HG03045 (cell line): ENCODE measurements around the gene NR5A2.

ENCODE experiments used
- ATAC-seq: cut with Tn5 transposase; IDR thresholded peaks from one replicate; pipeline ENCODE4 v1.9.1; 2021; ENCODE audit warnings: mild to moderate bottlenecking, moderate library complexity; ENCODE audit not compliant: unreplicated experiment

The NR5A2 gene

DNA sequence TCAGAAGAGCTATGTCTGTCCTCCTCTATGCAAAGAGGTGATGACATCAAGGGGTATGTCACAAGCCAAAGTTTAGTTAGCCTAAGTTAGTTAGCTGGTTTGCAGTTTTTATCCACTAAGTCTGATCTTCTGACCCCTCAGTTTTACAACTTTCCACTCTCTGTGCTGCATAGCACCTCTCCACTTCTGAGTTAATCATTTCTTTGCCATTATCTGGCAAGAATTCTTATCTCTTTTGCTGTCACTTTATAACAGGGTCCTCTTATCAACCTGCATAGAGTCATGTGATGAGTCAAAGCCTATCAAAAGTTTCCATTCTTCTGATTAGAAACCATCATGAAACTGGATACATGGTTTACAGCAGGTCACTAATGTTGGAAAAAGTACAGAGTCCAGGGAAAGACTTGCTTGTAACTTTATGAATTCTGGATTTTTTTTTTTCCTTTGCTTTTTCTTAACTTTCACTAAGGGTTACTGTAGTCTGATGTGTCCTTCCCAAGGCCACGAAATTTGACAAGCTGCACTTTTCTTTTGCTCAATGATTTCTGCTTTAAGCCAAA, at the start of gene NR5A2:
Gene NR5A2 (plus strand): TSS at position 447 of the 560 bp plus-strand sequence. CDS start 138 bp downstream, outside the sequence.
- ATAC-seq, result no peak

DNA sequence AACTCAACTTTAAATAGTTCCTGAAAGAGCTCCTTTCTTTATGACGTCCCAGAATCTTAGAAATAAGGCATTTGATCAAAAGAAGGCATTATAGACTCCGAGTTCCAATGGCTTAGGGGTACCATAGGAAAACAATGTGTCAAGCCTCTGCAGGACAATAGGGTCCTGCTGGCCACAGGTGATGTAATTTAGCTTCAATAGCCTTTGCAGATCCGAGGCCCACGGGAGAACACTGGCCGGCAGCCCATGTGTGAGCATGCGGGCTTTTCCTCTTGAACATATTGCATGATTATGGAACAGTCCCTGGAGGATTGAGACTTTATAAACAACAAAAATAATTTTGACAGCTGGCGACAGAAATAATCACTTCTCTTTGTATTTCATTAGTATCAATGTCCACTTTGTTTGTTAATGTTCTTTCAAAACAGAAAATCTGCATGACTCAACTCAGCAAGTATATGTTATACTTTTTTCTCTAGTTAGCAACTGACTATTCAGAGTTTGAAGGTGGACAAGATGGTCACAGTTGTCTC, 49.0 kb upstream of the NR5A2 start:
- ATAC-seq, result no peak

DNA sequence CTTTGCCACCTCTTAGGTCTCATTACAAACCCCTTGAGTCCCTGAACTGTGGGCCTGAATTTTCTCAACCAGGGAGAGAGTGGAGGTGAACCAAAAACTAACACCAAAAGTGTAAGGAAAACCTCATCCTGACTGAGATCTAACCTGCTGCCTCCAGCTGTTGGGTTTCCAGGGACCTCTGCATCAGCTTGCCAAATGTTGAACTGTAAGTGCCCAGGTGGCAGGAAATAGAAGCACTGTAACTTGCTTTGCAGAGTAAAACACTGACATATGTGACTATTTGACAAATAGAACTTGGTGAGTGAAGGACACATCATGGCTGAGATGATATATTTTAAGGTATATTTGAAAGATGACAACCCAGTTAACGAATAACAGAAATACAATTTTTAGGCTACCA, 48.4 kb upstream of the NR5A2 start:
- ATAC-seq, result no peak

DNA sequence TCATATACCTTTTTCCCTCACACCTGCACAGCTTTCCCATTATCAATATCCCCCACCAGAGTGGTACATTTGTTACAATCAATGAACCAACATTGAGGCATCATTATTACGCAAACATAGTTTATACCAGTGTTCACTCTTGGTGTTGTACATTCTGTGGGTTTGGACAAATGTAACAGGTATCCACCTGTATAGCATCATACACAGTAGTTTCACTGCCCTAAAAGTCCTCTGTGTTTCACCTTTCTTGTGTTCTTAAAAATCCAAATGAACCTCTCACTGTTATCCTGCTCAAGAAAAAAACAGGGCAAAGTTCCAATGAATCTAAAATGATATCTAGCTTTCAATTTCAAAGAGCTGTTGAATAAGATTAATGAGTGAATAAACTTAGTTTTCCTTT, 45.9 kb upstream of the NR5A2 start:
- no peak for ATAC-seq

DNA sequence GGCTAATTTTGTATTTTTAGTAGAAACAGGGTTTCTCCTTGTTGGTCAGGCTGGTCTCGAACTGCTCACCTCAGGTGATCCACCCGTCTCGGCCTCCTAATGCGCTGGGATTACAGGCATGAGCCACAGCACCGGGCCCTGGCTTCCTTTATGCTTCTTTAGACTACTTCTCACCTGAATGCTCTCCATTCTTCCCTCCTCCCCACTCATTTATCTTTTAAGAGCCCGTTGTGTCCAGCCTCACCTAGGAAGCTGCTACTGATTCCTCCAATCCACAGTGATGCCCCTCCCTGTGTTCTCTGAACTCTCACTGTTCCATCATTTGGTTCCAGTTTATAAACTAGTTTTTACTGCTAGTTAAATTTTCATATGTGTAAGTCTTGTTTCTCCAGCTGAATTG, 44.9 kb upstream of the NR5A2 start:
- no peak for ATAC-seq

DNA sequence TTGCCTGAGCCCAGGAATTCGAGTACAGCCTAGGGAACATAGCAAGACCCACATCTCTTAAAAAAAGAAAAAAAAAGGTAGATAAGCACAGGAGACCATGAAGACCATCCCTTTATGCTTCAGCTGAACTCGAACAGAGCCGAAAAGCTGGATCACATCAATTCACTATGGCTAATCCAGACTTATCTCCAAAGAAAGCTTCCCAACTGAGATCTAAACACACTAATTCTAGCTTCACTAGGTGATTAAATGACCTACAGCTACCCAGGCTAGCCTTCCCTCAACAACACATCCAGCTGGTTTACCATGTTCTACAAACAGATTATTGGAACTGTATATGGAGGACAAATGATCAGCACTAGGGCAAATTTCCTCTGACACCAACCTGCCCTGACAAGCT, 44.0 kb upstream of the NR5A2 start:
- ATAC-seq, result no peak

DNA sequence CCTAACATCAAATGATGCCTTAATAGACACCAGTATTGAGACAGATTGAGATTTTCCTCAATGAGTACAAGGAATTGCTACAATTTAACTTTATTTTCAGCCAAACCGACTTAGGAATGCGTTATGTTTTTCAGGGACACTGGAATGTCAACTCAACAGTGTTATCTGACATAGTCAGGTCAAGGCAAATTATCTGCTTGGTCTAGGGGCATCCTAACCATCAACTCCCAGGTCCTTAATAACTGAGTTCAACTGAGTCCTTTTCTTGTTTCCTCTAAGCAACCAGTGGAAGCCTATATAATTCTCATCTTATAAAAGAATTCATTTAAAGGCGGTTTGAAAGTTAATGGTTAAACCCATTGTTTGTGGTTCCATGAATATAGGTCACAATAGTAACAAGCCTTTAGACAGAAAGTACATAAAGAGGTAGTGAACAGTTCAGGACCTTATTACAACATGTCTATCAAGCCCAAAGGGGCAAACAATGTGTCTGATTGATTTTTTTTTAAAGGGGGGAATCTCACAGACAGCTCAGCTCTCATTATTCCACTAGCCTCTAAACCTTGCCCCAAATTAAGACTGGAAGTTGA, 32.3 kb upstream of the NR5A2 start:
- no peak for ATAC-seq

DNA sequence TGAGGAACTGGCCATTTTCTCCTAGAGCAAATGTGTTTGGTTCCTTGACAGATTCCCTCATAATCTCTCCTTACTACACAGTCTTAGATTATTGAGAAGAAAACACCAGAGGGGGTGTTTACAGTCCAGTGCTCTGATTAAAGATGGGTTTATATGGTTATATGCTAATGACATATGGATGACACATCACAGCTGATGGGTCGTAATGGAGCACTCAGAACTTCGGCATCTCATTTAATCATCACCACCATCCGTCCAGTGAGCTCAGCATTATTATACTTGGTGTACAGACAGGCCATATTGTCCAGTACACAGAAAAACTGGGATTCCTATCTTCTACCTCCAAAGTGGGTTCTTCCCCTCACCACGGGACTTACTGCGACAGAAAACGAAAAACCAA, 22.3 kb upstream of the NR5A2 start:
- ATAC-seq, result no peak

DNA sequence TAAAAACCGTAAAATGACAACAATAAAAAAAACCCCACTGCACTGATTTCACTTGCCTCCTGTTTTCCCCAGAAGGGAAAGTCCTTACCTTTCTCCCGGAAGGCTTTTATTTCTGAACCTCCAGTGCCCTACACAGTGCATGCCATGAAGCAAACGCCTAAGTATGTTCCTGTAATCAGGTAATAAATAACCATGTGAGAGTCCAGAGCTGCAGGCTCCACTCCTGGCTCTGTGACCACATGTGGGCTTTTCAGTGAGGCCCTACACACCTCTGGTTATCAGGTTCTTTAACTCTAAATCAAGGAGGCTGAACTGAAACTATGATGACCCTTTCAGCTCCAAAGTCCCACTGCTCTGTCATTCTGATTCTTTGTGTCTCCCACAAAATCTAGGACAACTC, 20.8 kb upstream of the NR5A2 start:
- no peak for ATAC-seq

DNA sequence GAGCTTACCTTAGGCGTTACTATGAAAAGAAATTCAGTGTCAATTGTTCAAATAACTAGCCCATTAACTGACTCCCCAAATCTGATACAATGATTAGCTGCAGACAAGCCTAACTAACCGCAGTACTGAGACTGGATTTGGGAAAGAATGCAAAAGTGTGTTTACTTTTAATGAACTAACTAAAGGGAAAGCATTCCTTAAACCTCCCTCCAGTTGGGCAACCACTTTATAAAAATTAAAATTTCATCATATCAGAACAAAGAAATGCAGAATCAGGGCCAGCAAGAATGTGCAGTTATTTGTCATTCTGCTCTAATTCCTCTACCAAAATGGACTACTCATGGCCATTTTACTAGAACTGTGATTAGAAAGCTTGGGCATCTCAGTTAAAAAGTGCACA, 11.7 kb upstream of the NR5A2 start:
- ATAC-seq, result no peak

DNA sequence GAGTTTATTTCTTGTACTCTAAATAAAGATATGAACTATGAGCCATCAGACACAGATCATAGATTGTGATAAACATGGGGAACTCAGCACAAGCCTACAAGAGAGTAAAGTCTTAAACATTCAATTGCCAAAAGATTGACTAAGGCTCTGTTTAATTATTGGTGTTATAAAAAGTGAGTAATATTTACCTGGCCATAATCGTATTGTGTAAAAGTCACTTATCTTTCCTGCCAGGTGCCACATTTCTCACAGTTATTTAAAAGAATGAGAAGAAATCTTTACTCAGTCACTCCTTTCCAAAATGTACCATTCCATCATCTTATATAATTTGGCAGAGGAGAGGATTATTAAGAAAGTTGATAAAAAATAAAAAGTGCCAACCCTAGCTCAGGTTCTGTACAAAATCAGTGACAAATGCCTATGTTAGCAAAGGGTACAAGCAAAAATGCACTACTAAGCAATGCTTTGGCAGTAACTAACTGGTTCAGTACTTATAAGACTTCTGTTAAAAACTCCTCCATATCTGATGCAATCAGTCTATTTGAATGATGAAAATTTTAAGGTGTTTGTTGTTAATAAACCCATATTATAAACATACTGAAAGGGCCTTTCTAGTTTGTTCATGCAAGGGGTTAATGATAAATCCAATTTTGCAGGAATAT, 5.8 kb upstream of the NR5A2 start:
- no peak for ATAC-seq

DNA sequence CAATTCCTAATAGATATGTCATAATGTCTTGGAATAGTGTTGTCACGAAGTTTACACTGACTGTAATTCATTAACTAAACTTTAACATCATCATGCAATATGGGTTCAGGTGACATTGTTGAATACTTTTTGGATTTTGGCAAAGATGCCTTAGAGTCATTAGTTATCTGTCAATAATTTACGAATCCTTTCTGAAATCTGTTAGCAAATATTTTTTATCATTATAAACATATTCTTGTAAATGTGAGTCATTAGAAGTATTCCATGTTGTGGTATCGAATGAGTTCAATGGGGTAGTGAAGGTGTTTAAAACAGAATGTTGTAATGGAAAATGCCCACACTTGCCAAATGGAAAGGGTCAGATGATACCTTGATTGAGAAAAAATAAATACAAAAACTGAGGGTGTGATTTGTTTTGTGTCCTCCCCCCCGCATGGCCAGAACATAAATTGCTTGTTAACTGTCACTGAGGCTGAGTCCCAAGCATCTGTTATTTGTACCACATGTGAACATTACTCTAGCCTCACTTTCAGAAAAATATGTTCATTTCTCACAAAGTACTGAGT, 5.2 kb upstream of the NR5A2 start:
- no peak for ATAC-seq

DNA sequence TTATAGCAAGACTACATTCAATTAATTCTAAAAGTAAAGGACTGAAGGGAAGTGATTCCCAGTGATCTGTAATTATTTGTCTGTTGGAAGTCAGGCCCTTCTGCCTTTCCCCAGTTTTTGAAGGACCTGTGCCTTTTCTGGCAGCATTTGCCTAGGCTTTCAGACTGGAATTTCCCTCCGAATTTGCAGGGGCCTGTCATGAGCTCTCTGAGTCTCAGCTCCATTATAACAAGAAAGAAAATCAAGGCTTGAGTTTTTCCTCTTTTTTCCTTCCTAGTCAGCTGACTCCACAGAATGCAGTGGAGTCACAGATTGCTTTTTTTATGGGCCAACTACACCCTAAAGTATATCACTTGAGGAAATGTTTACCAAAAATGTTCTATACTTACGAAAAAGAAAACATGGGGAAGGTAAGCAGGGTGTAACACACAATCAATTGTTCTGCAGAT, 1.1 kb downstream of the NR5A2 start:
- ATAC-seq, result no peak

DNA sequence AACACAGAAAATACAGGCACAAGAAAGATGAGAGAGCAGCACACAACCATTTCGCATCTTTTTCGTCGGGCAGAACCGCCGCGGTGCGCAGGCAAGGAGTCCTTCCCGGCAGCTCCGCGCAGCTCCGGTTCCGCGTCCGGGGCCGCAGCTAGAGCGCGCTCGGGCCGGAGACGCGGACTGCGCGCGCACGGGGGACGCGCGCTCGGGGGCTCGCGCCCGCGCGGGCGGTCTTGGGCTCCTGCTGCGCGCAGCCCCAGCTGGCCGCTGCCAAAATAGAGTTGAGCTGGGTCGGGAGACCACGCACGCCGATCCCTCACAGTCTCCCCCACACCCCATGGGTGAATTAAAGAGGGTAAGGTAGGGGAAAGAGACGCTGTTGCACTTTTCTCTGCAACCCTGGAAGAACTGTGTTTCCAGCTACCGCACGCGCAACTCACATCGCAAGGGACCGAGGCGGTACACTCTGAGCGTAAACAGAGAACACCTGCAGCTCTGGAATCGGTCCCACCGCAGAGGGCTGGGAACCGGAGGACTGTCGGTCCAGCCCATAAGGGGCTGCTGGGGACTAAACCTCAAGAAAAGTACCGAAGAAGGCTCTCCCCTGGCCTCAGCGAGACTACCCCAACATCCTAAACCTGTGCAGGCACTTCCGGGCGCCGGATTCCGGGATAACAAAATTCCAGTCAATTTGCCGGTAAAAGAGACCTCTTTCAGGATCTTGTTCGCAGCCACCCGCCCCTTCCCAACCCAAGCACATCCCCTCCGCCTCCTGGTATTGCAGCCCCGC, 1.7 kb downstream of the NR5A2 start:
- ATAC-seq, result no peak

DNA sequence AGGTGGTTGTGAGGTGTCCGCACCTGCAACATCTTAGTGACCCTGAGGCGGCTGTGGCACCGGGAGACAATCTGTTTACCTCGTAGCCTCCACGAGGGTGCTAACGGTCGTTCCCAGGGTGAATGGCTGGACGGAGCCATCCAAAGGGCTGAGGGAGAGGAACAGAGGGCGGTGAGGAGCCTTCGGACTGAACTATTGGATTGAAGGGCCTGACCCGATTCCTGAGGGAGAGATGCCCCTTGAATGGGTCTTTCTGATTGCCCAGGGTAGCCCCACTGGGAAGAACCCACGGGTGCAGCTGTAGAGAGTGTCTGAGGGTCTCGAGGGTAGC, 2.3 kb downstream of the NR5A2 start:
- ATAC-seq, result no peak

DNA sequence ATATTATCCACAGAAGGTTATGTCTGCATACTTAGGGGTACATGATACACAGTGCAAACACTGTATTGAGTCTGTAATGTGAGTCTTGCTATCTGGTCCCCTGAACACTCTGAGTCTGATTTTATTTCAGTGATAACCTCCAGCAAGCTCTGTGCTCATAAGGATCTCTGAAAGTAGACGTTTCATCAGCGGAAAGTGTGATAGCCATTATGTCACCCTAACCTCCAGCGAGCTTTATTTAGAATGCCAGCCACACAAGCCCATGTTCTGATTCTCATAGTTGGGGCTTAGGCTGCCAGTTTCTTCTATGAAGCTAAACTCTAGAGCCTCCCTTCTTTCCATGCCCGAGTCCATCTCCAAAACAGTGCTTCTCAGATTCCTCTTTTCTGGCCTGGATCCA, 3.3 kb downstream of the NR5A2 start:
- ATAC-seq, result no peak

DNA sequence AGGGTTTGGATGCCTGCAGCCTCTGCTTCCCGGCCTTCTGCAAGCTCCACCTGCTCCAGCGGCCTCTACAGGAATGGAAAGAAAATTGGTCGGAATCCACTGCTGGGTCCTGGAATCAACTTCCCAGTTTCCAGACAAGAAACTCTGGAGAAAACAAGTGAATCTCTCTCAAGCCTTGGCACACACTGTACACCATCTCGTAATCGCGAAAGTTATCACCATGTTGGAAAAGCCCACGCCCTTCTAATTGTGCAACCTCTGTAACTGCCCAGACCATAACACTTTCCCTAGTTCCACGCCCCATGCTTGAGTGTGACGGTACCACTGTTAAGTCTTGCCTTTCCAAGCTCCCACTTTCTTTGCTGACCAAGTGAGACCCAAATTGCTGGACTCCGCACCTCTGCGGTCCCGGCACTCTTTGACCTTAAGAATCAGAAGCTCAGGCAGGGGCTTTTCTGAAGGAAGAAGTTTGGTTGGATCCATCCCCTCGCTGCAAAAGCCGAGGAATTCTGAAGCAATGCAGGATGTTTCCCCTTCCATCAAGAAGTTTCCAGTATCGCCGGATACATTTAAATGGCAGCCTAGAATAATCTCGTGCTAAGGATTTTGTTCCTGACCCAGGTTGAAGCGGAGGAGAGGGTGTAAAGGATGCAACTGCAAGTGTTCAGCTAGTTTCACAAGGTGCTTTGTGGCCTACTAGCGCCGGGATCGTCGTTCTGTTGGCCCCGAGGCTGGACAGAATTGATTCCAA, 6.2 kb downstream of the NR5A2 start:
- no peak for ATAC-seq

DNA sequence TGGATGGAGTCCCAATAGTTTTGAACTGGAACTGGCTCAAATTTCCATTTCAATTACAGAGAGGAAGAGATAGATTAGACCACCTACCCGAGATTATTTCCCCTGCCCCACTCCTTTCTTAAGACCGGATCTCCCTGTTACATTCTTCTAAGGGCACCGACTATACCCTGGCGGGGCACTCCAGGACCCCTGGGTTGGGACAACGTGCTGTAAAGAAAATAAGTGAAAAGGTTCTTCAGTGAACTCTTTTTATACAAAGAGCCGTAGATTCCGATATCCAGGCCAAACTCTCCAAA, 6.7 kb downstream of the NR5A2 start:
- ATAC-seq, result no peak

DNA sequence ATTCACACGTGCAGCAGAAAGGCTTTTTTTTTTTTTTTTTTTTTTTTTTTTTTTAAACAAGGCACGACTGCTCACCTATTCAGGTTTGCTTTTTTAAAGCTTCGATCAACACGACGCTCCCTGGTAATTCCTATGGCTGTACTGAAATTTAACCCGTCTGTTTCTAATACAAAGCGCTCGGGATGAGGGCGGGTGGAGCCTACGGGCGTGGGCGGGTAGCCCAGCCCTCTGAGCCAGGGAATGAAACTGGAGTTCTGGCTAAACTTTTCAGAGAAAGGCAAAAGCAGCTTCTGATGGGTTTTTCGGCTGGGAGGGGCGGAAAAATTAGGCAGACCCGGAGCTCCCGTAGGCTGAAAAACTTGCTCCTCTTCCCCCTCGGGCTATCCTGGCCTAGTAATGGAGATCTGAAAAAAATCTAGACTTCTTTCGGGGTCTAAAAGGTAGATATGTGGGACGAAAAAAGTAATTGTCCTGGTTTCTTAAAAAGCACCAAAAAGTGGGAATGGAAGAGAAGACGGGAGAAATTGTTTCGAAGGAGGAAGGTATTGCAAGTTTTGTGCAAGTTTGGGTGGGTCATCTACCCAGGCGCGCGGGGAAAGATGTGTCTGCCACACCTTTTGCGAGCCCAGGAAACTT, 7.4 kb downstream of the NR5A2 start:
- ATAC-seq, result no peak

DNA sequence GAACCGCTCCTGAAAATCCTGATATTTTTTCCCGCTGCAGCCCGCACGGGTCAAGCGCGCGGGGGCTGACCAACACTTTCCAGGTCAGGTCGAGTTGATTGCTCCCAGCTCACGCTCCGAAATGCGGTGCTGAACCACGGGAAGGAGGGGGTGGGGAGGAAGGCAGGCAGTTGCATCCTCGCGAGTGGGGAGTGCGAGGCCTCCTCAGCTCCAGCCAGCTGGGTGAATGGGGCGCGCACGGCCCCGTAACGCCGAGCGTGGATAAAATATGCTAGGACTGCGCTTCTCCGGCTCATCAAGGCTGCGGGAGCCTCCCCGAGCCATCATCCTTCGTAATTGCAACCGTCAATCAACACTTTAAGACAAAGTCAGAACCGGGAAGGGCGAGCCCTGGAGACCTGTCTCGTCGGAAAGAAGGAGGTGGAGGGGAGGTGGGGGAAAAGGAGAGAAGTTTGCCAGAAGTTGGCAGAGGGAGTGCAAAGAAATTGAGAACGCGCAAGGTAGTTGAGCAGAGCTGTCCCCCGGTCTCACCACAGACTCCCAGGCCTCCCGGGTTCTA, 8.0 kb downstream of the NR5A2 start:
- ATAC-seq, result no peak
